HG03025 (cell line): Measurements from ENCODE around the gene PDXP.

Experiments used
- ATAC-seq: cut with Tn5 transposase; IDR thresholded peaks from one replicate; pipeline ENCODE4 v1.9.1; 2021; ENCODE audit warnings: mild to moderate bottlenecking, moderate library complexity; ENCODE audit not compliant: unreplicated experiment, low FRiP score

PDXP gene

DNA sequence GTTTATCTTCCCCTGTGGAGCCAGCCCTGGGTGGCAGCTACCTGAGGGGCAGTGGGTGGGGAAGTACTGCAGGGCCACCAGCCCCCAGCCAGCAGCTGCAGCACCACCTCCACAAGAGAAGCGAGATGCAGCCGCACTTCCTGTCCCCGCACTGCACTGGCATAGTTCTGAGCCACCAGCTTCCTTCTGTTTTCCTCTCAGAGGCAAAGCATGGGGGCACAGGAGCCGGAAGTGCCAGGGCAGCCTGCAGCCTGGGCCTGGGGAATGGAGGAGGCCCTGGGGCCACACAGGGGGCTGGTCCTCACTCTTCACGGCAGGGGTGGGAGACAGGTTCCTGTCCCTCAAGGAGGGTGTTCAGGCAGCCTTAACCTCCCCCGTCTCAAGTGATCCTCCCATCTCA, 31.0 kb upstream of the PDXP start:
- ATAC-seq = no peak

DNA sequence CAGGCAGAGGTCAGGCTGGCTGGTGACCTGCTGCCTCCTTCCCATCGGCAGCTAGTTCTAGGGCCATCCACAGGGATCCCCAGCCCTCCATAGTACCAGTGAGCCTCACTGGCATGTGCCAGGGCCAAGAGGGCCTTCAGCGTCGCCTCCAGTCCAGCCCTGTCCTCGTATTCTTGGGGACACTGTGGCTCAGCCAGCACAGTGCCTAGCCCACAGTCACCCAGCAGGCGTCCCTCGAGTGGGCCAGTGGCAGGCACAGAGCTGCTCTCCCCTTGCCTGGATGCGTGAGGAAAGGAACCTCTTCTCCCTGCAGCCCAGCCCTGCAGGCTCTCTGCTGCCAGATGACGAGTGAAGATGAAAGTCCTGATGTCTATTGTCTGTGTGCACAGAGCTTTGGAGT, 29.7 kb upstream of the PDXP start:
- ATAC-seq = no peak

DNA sequence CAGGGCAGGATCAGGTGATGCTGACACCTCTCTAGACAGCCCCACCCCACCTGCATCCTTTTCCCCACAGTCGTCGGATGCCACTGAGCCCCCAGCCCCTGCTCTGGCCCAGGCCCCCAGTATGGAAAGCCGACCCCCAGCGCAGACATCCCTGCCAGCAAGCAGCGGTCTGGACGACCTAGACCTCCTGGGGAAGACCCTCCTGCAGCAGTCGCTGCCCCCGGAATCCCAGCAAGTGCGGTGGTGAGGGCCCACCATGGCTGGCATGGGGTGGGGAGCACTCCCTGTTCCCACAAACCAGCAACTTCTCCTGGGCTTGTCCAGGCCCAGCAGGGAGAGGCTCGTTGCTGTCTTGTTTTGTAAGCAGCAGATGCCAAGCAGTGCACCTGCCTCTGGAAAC, 28.6 kb upstream of the PDXP start:
- no peak for ATAC-seq

DNA sequence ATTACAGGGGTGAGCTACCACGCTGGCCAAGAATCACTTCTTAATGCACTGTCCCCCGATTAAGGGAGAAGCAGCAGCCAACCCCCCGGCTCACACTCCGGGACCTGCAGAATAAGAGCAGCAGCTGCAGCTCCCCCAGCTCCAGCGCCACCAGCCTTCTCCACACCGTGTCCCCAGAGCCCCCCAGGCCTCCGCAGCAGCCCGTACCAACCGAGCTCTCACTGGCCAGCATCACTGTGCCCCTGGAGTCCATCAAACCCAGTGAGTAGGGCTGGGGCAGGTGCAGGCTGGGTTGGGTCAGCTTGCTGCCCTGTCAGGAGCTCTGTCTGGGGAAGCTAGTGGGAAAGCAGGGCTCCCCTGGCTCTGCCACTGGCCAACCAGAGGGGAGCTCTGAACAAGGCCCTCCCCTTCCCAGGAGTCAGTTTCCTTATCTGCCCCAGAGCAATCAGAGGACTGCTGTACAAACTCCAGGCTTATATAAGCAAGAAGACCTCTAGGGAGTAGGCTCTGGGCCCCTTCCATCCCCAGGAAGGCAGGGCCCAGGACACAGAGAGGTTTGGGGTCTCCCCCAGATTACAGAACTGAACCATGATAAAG, 27.6 kb upstream of the PDXP start:
- no peak for ATAC-seq

DNA sequence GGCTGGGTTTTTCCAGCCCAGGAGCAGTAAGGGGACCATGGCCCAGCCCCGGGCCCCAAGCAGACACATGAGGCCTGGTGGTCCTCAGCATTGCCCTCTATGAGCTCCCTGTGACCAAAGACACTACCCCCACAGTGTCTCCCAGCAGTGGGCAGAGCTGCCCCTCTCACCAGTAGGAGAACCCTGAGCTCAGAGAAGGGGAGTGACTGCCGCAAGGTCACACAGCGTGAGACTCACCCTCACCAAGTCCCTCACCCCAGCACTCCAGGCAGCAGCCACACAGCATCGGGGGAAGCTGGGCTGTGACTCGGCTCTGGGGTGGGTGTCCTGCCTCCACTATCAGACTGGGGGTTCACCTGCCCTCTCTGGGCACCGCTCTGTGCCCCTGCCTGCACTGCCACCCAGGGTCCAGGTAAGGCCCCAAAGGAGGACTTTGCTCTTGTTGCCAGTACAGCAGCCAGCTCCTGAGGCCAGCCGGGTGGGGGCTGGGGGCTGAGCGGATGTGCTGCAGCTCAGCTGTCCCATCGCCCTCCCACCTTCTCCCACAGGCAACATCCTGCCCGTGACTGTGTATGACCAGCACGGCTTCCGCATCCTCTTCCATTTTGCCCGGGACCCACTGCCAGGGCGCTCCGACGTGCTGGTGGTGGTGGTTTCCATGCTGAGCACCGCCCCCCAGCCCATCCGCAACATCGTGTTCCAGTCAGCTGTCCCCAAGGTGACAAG, 26.9 kb upstream of the PDXP start:
- no peak for ATAC-seq

DNA sequence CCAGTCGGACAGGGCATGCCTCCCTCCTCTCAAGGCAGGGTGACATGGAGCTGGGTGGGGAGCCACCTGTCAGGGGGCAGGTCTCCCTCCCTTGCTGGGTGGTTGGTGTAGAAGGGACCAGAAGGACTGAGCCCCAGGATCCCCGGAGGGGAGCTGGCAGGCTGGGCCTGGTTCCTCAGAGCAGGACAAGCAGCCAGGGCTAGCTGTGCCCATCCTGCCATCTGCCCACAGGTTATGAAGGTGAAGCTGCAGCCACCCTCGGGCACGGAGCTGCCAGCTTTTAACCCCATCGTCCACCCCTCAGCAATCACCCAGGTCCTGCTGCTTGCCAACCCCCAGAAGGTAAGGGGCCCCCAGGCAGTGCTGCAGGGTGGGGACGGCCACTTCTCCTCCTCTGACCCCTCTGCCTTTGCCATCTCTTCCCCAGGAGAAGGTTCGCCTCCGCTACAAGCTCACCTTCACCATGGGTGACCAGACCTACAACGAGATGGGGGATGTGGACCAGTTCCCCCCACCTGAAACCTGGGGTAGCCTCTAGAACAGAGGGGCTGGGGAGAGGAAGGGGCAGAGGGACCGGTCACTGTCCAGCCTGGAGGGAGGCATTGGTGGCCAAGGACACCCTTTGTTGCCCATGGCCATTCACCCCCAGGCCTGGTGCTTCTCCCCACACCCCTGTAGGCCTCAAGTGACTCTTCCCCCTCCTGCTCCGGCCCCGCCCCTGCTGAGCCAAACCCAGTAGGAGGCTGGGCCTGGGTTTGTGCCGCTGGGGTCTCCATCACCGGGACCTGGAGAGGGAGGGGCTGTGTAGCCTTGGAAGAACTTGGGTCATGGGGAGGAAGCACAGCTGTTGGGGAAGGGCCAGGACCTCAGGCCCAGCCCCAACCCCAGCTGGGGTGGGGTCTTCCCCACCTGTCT, 26.1 kb upstream of the PDXP start:
- no peak for ATAC-seq

DNA sequence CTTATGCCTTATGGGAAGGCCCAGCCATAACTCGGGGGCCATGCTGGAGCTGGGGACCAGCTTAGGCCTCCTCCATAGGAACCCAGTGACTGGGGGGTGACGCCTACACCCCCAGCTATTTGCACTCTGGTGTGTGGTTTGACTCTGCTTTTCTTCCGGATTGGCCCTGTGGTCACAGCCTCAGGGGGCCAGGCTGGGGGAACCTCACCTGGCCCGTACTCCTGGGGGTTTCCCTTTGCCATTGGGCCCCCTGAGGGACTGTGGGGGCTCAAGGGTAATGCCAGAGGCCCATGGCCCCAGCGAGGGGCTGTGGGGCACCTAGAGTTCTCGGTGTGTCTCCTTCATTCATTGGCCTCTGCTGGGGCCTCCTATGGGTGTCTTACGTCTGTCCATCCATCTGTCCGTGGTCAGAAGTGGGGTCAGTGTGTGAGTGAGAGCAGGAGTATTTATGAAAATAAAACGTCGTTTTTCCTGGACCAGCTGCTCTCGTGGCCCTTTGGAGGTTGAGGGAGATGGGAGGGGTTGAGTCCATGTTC, 25.4 kb upstream of the PDXP start:
- ATAC-seq = peak; percentile 28

DNA sequence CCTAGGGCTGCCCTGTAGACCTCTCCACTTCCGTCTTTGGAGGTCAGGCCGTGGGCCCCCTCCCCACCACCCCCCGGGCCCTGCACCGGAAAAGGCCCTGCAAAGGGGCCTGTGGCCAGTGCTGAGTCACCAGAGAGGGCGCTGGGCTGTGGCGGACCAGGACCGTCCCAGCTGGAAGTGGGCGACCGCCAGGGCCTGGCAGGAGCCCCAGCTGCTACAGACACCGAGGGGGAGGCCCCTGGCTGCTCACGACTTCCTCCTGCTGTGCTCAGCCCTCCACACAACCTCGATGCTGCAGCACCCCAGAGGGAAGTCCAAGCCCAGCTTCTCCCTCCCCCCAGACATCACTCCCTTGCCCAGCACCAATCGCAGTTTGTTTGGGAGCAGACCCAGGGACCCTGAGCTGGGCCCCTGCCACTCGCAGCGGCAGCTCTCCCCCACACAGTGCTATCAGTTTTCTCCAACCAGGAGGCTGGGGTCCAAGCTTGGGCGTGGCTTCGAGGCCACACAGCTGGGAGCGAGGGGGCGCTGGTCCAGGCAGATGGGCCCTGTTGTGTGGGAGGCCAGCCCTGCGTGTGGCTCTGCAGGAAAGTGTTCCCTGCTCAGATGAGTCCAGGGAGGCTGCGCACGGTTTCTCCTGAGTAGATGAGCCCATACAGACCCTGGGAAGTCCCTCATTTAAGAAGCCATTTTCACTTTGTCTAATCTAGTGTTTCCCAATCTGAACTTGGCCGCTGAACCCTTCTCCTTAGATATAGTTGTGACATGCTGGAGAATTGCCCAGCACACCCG, 24.7 kb upstream of the PDXP start:
- ATAC-seq = peak; percentile 33

DNA sequence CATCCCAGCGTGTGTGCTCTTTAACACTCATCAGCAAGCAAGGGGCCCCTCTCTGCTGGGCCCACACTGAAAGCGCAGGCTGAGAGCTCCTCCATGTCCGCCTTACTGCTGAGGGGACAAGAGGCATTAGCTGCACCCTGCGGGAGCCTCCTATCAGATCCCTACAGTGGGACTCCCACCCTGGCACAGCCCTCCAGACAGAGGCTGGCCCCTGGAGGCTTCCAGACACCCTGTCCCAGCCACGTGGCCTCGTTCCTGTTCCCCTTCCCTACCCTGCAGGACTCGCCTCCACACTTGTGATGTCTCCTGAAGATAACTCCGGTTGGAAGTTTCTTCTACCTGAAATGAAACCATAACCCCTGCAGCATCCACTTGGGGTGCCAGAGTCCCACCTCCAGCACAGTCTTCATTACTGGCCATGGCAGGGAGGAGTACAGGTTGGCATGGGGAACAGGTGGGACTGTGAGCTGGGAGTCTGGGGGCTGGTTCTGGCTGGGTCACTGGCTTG, 24.1 kb upstream of the PDXP start:
- no peak for ATAC-seq

DNA sequence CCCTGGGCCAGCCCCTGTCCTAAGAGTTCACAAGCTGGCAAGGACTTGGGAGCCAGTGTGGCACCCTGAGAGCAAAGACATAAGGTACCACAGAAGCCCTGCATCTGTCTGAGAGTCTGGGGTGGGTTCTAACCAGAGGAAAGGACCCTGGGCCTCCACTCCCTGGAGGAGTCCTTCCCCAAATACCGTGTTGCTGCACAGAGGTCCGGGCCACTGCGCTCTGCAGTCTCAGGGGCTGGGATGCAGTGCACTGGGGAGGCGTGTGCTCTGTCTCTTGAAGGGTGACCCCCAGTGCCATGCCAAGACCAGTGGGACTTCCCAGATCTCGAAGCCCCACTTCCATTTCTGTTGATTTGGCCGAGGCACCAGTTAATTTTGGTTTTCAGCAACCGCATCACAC, 23.4 kb upstream of the PDXP start:
- no peak for ATAC-seq

DNA sequence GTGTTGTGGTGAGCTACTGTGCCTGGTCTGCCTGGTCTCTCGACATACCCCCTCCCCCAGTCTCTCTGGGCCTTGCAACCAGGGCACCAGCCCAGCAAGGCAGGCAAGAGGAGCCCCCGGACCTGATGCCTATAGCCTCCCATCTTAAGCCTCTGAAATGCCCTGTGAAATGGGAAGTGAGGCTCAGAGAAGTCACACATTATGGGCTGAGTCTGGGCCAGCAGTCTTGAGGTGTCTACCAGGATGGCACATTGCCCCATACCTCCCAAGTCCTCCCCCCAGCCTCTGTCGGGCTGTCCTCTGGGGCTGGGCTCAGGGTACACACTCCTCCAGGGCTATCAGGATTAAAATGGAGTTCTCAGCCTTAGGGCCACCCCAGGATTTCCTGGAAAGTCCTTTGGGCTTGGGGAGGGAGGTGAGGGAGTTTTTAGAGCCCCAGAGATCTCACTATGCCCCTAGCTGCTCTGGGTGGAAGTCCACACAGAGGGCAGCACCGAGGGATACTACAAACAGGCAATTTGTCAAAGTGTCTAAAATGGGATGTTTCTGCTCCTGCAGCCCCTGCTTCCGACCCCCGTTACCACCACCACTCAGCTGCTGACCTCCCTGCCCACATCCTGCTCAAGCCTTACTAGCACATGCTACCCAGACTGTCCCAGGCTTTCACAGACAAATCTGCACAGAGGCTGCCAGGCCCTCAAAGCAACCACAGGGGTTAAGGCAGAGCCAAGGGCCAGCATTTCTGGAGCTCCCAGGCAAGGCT, 22.2 kb upstream of the PDXP start:
- ATAC-seq = no peak

DNA sequence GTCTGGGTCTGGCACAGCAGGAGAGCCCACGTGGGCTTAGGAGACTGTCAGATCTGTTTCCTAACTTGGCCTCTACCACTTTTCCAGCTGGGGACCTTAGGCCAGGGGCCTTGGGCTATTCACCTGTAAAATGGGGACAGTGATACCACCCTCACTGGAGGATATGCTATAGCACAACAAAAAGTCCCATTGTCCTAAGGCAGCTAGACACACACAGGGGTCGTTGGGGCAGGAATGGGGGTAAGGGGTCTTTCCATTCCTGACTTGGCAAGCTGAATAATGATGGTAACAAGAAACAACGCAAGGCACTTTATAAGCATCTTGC, 21.6 kb upstream of the PDXP start:
- no peak for ATAC-seq

DNA sequence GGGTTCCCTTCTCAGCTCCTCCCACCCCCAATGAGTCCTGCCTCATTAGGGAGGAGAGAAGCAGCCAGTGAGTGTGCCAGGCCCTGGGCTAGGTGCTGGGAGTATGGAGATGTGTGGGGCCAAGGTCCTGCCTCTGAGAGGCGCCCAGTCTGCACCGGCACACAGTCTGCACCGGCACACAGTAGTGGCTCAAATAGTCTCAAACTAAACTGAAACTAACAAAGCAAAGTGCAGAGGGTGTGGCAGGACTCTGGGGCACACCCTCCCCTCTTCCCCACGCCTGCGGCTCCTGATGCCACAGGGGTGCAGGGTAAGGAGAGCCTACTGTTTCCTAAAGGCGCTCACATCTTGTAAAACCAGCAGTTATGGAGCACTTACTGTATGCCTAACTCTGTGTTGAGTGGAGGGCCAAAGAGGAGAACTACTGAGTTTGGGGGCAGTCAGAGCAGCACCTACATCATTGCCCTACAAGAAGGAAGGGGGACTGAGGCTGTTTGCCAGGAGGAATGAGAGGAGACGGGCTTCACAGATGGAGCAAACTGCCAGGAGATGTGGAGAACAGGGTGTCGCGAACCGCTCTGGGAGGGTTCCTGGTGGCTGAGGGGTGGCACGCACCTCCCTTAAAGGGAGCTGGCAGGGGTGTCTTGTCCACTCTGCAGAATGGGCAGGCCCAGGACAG, 20.0 kb upstream of the PDXP start:
- no peak for ATAC-seq

DNA sequence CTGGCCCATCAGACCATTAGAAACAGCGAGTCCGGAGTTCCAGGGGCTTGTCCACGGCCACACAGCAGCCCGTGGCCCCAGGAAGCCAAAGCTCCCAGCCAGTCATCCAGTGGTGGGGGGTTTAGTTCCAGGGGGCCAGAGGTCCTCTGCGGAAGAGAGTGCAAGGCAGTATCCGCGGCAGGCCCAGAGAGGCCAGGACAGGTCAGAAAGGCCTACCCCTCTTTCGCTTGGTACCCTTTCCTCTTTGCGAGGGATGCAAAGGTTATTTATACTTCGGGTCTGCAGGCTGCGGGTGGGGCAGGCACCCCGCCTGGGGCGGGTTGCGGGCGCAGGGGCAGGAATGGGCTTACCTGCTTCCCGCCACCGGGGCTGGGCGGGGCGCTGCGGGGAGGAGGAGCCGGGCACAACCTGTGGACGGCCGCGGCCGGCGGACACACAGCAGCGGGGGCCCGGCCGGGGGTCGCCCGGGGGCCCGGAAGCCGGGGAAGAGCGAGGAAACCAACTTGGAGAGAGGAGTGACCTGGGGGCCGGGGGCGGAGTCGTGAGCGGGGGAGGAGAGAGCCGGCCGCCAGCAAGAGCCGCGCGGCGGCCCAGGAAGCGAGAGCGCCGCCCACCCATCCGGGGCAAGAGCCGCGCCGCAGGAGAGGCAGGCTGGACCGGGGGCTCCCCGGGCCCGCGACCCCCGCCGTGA, 19.3 kb upstream of the PDXP start, which contains the start of gene SH3BP1:
TSS of gene SH3BP1 (plus strand) at position 600 of the 691 bp plus-strand sequence. CDS start 119 bp downstream, outside the sequence.
- ATAC-seq = no peak

DNA sequence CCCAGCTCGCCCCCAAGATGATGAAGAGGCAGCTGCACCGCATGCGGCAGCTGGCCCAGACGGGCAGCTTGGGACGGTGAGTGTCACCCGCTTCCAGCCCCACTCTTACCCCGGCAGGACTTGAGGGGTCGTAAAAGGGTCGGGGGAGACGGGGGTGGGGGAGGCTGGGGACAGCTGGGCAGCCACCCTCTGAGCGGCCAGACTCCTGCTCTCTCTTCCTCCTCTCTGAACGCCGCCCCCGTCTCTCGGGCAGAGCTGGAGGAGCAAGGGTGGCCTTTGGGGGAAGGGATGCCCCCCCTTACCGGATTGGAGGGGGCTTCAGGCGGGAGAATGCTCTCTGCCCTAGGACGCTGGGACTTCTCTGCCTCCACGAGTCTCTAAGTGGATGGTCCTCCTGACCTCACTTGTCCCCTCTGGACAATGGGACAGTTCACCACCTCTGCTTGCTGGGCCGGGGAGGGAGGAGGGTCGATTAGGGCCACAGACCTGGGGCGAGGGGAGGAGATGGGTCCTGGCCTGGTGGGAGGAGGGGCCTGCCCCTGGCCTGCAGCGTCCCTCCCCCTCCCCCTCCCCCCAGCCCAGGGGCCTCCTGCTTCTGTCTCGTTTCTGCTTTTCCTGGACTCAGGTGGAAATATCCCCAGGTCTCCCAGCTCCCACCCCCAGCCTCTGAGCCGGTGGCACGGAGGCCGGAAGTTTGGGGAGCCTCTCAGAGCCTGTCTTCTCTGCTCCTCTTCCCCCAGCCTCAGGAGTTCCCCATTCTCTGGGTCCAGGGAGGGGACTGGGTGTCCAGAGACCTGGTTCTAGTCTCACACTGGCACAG, 18.5 kb upstream of the PDXP start:
- ATAC-seq = no peak

DNA sequence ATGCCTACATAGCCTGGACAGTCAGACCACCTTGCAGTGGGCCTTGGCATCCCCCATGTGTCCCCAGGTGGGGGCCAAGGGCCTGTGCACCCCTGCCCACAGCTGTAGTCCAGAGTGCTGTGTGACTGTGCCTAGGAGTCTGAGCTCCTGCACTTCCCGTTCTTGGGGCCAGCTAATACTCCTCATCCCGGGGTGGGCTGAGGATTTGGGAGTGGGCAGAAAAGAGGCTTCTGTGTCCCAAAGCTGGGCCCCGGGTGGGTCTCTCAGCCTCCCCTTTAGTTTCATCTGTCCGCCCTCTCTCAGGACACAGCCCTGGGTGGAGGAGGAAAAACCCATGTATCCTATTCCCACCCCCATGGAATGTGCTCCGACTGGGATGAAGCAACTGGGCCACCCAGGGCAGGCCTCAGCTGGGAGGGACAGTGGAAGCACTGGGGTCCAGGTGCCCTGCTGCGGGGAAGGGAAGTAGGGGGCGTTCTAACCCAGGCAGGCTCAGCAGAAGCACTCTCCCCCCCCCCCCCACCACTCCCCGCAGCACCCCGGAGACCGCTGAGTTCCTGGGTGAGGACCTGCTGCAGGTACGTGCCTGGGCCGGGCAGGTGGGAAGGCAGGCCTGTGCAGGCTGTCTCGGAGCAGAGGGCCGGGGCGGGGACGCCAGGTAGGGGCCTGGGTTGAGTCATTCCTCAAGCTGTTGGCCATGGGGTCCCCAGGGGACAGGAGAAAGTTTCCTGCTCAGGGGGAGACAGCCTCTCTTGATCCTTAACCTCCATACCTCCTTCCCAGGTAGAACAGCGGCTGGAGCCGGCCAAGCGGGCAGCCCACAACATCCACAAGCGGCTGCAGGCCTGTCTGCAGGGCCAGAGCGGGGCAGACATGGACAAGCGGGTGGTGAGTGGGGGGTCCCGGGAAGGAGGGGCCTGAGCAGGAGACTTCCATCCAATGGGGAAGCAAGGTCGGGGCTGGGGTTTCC, 17.6 kb upstream of the PDXP start:
- no peak for ATAC-seq
